H1 (cell line): Measurements from ENCODE around the gene UBE2O. TPM values are rescaled to one million over a fixed set of nuclear protein-coding genes. Genes with fewer than 3 reads are reported as not detected.

ENCODE experiments used
- BRCA1 ChIP-seq: IDR thresholded peaks from 2 replicates; pipeline ENCODE4 v1.6.1; 2012; ENCODE audit warnings: low read depth, low read length, improper control_type of control experiment
- HDAC2 ChIP-seq, 2 experiments: fragments of 300-600 bp in 1 of 2; sonication (generic) in 1 of 2; IDR thresholded peaks; 2 replicates each; pipeline ENCODE4 v1.6.1; 2011 to 2012; ENCODE audit warnings: low read depth in 2 of 2, low read length in 2 of 2, mild to moderate bottlenecking in 2 of 2, moderate library complexity in 2 of 2, borderline replicate concordance in 1 of 2, inconsistent platforms in 1 of 2
- KDM5A ChIP-seq: fragments of 200-600 bp; IDR thresholded peaks from 2 replicates; pipeline ENCODE4 v1.7.1; 2012; ENCODE audit warnings: mild to moderate bottlenecking, low read length, inconsistent platforms, mixed read lengths
- MAFK ChIP-seq: IDR thresholded peaks from 2 replicates; pipeline ENCODE4 v1.6.1; 2012; ENCODE audit warnings: low read depth, mild to moderate bottlenecking, improper control_type of control experiment, low read length
- NANOG ChIP-seq: IDR thresholded peaks from 2 replicates; pipeline ENCODE4 v1.6.1; 2011; ENCODE audit warnings: low read length, low read depth, mild to moderate bottlenecking, inconsistent platforms; ENCODE audit not compliant: insufficient read depth, poor library complexity, severe bottlenecking
- SIN3A ChIP-seq, 2 experiments: IDR thresholded peaks in 1 of 2; conservative IDR thresholded peaks in 1 of 2; 2 replicates each; pipeline ENCODE4 v1.6.1; 2011 to 2012; ENCODE audit warnings: low read length in 2 of 2, improper control_type of control experiment in 1 of 2, low read depth in 1 of 2, mild to moderate bottlenecking in 1 of 2
- SP1 ChIP-seq: IDR thresholded peaks from 2 replicates; pipeline ENCODE4 v1.6.1; 2011; ENCODE audit warnings: low read depth, low read length
- TAF7 ChIP-seq: optimal IDR thresholded peaks from 2 replicates; pipeline ENCODE3; 2011; ENCODE audit warnings: low read depth, mild to moderate bottlenecking, inconsistent platforms, low read length, moderate library complexity, borderline replicate concordance
- polyA plus RNA-seq, 7 experiments: library from polyadenylated mRNA; depleted of rRNA in 3 of 7; stranded (reverse) in 5 of 7; unstranded in 2 of 7; fragments of >200 nt in 5 of 7; fragments of 200-250 nt in 2 of 7; gene quantifications; 1 replicate in 5 of 7; 2 replicates in 1 of 7; 4 replicates in 1 of 7; pipeline versions ENCODE4 v1.2.1 to v1.2.3, GENCODE V29; 2011 to 2013; ENCODE audit warnings: missing spikeins in 2 of 7, mixed read lengths in 2 of 7
- total RNA-seq: library from RNA; stranded (reverse); fragmentation: NEBNext Ultra II Directional; extraction: Animal tissue kit (Norgen Biotek cat#: 25700); gene quantifications from 2 replicates; pipeline ENCODE4 v1.2.1, GENCODE V29; 2021

Gene UBE2O
- total and polyA plus RNA-seq, 2 of the 8 experiments (the other 6 are each of a cell fraction or from before 2014, with no cell fraction given) = 24.4 to 63.0 TPM

DNA sequence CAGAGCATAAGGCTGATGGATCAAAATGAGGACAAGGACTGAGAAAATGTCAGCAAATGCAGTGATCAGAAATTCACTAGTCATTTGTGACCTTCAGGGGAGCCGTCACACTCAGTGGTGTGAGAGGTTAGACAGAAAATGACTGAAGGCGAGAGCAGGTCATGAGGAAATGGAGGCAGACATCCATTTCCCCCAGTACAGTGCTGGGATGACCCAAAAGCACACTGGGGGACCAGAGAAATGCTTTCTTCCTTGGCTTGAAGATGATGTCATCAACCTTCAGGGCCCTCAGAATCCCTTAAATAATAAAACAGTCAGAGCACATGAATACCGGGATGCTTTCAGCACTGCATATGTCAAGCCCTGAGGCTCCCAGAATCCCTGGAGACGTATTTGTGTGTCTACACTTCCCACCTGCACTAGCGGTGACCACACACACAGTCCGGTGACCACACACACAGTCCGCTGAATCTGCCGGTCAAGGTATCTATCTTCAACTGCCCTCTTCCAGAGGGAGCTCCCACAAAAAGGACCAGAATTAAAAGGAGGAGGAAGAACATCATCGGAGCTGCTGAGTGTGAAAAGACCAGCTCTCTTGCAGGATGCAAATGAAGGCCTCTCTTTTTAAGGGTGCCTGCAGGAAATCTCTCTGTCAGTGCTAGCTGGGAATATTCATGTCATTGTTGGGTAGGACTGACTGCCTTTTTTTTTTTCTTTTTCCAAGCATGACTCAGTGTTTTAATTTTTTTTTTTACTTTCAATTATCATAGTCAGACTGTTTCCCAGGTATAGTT, 8.2 kb downstream of the UBE2O start (continued):
- TF ChIP-seq BRCA1 = no peak
- TF ChIP-seq SP1 = 0 out of 2 replicates have a peak, but pooled peaks have one; percentile 20
- 0 out of 4 replicates have a peak, but pooled peaks of 1 of the 2 experiments have one; percentile 75 for TF ChIP-seq HDAC2 (IDR thresholded peaks at IDR 0.05; ENCODE audit: borderline replicate concordance in 1 of 2, low read depth in 2 of 2, low read length in 2 of 2)
- TF ChIP-seq TAF7 = peak; percentile 55
- no peak for TF ChIP-seq KDM5A
- peak; percentile 79 for TF ChIP-seq MAFK
- 0 out of 4 replicates have a peak, but pooled peaks of 1 of the 2 experiments have one; percentile 68 for TF ChIP-seq SIN3A (conservative IDR thresholded peaks at IDR 0.05 in 1 of 2, IDR thresholded peaks at IDR 0.05 in 1 of 2; ENCODE audit: low read depth in 1 of 2, low read length in 2 of 2)
- TF ChIP-seq NANOG = no peak
- TF ChIP-seq, all 59 proteins: peak for 10
